ENCODE results near the gene PRKCQ.

PRKCQ gene

GRCh38 chr10:6408799-6409198, 171.3 kb downstream of the PRKCQ start:
- no peak for DNase-seq (ENCODE audit: low read depth in 2 of 2)

- DNase-seq (ENCODE audit: low read depth in 2 of 2) = no peak
These were observed 172.9 kb downstream of the PRKCQ start for GRCh38 chr10:6407034-6407721.

GRCh38 chr10:6406220-6407033, 173.6 kb downstream of the PRKCQ start:
- DNase-seq (ENCODE audit: low read depth in 2 of 2) = peak in 1 of 2 donors; percentile 26

- no peak for DNase-seq (ENCODE audit: low read depth in 2 of 2)
These were observed 174.4 kb downstream of the PRKCQ start for GRCh38 chr10:6405713-6406112.

- no peak for DNase-seq (ENCODE audit: low read depth in 2 of 2)
These were observed 175.7 kb downstream of the PRKCQ start for GRCh38 chr10:6404127-6405072.

- no peak for DNase-seq (ENCODE audit: low read depth in 2 of 2)
These were observed 177.1 kb downstream of the PRKCQ start for GRCh38 chr10:6402960-6403359.

- no peak for DNase-seq (ENCODE audit: low read depth in 2 of 2)
These were observed 177.7 kb downstream of the PRKCQ start for GRCh38 chr10:6402349-6402709.

GRCh38 chr10:6401558-6402348, 178.3 kb downstream of the PRKCQ start:
- DNase-seq (ENCODE audit: low read depth in 2 of 2) = peak in 1 of 2 donors; percentile 41

GRCh38 chr10:6400821-6401465, 179.1 kb downstream of the PRKCQ start:
- no peak for DNase-seq (ENCODE audit: low read depth in 2 of 2)

GRCh38 chr10:6400331-6400730, 179.7 kb downstream of the PRKCQ start:
- DNase-seq (ENCODE audit: low read depth in 2 of 2) = no peak

- no peak for DNase-seq (ENCODE audit: low read depth in 2 of 2)
These were observed 180.2 kb downstream of the PRKCQ start for GRCh38 chr10:6399879-6400278.

GRCh38 chr10:6399231-6399741, 180.8 kb downstream of the PRKCQ start:
- DNase-seq (ENCODE audit: low read depth in 2 of 2) = no peak

- no peak for DNase-seq (ENCODE audit: low read depth in 2 of 2)
These were observed 181.7 kb downstream of the PRKCQ start for GRCh38 chr10:6398399-6398798.

GRCh38 chr10:6396652-6397051, 183.4 kb downstream of the PRKCQ start:
- no peak for DNase-seq (ENCODE audit: low read depth in 2 of 2)

GRCh38 chr10:6396226-6396625, 183.8 kb downstream of the PRKCQ start:
- no peak for DNase-seq (ENCODE audit: low read depth in 2 of 2)

- DNase-seq (ENCODE audit: low read depth in 2 of 2) = no peak
These were observed 184.5 kb downstream of the PRKCQ start for GRCh38 chr10:6395606-6396005.

- DNase-seq (ENCODE audit: low read depth in 2 of 2) = no peak
These were observed 186.0 kb downstream of the PRKCQ start for GRCh38 chr10:6394084-6394483.

GRCh38 chr10:6393168-6393567, 186.9 kb downstream of the PRKCQ start:
- no peak for DNase-seq (ENCODE audit: low read depth in 2 of 2)

GRCh38 chr10:6390213-6390845, 189.7 kb downstream of the PRKCQ start:
- DNase-seq (ENCODE audit: low read depth in 2 of 2) = no peak

- DNase-seq (ENCODE audit: low read depth in 2 of 2) = no peak
These were observed 191.7 kb downstream of the PRKCQ start for GRCh38 chr10:6388261-6388893.
